ENCODE data around the gene SPDYC.

The SPDYC gene

GRCh38 chr11:65170058-65170534 lies at the start of gene SPDYC:
Gene SPDYC, plus strand, starts transcription at chr11:65170233. Its CDS starts 1,125 bp downstream, at chr11:65171358.
- no peak for DNase-seq (ENCODE audit: low read depth in 2 of 2)

GRCh38 chr11:65120831-65121230 lies 49.2 kb upstream of the SPDYC start:
- no peak for DNase-seq (ENCODE audit: low read depth in 2 of 2)

- no peak for DNase-seq (ENCODE audit: low read depth in 2 of 2)
These were observed 48.6 kb upstream of the SPDYC start for GRCh38 chr11:65121447-65121864.

GRCh38 chr11:65121865-65122696 lies 48.0 kb upstream of the SPDYC start, which contains the start of the genes FAU and MRPL49:
Gene FAU, minus strand, starts transcription at chr11:65122134. Its CDS starts 321 bp downstream, at chr11:65121813.
Gene MRPL49, plus strand, starts transcription at chr11:65122321. Its CDS starts 26 bp downstream, at chr11:65122347.
- peak; percentile 97 to 99 for DNase-seq (ENCODE audit: low read depth in 2 of 2)

DNA sequence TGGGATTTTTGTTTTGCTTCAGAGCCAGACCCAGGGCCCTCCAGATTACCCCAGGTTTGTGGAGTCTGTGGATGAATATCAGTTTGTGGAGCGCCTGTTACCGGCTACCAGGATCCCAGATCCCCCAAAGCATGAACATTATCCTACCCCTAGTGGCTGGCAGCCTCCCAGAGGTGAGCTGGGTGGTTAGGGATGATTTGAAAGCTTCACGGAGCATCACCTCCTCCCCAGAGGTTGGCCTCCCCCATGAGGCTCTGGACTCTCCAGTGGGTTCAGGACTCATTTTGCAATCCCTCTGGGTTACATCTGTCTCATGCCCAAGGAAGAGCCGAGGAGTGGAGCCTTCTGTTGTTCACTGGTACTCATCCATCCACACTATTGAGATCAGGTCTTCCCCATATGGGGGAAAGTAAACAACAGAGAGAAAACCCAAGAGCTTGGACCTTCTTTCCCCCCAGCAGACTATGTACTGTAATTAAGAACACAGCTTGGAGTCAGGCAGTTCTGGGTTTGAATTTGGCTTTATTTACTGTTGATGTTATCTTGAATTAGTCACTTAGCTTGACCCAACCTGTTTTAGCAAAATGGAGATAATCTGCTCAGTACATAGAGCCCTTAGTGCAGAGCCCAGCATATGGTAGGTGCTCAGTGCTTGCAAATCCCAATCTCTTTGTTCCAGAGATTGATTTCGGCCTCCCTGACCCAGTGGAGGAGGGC lies 45.4 kb upstream of the SPDYC start:
- DNase-seq (ENCODE audit: low read depth in 2 of 2), result no peak

DNA sequence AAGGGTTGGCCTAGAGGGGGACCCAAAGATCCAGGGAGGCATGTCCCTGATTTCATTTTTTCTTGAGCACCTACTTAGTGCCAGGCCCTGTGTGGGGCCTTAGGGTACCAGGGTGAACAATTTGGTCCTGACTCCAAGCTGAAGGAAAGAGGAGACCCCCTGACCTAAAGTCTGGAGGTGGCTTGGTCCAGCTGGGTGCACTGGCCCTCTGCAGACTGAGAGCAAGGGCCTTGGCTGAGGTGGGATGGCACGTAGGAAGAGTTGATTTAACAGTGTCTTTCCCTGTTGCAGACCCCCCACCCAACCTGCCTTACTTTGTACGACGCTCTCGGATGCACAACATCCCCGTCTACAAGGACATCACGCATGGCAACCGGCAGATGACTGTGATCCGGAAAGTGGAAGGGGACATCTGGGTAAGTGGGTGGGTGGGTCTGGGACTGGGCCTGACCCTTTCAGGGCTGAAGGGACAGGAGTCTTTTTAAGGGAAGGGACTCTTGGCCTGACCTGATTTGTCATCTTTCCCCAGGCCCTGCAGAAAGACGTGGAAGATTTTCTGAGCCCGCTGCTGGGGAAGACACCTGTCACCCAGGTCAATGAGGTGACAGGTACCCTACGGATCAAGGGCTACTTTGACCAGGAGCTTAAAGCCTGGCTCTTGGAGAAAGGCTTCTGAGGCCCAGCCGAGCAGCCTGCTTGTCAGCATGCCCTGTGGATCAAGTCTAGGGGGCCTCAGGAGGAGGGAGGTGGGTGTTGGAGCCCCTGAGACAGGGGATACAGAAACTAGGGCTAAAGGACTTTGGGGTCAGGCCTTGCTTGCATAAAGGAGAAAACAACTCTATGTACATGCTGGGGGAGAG lies 44.6 kb upstream of the SPDYC start:
- DNase-seq (ENCODE audit: low read depth in 2 of 2), result no peak

DNA sequence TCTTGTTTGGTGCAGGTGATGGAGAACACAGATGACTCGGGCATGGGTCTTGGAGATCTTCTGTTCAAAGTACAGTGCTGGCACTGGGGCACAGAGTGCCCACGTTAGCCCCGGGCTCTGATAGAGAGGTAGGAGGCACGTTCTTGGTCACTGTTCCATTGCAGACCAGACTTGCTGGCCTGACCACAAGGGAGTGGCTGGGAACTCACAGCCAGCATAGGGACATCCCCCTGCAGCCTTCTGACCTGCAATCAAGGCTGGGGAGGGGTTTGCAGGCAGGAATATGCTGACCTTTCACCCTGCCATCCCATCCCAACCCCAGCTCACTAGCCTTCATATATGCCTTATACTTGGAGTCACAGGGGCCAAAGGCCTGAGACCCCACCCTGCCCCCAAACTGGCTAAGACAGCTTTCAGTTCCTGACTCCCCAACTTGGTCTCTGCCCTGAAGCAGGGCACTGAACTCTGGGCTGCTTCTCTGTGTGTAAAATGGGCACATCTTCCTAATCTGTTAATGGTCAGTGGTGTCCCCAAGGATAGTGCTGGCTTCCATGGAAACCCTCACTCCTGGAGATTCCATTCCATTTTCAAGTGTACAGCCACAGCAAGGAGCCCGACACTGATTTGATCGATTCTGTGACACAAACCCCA lies 43.3 kb upstream of the SPDYC start:
- no peak for DNase-seq (ENCODE audit: low read depth in 2 of 2)

GRCh38 chr11:65127473-65128181 lies 42.4 kb upstream of the SPDYC start:
- DNase-seq (ENCODE audit: low read depth in 2 of 2), result no peak

DNA sequence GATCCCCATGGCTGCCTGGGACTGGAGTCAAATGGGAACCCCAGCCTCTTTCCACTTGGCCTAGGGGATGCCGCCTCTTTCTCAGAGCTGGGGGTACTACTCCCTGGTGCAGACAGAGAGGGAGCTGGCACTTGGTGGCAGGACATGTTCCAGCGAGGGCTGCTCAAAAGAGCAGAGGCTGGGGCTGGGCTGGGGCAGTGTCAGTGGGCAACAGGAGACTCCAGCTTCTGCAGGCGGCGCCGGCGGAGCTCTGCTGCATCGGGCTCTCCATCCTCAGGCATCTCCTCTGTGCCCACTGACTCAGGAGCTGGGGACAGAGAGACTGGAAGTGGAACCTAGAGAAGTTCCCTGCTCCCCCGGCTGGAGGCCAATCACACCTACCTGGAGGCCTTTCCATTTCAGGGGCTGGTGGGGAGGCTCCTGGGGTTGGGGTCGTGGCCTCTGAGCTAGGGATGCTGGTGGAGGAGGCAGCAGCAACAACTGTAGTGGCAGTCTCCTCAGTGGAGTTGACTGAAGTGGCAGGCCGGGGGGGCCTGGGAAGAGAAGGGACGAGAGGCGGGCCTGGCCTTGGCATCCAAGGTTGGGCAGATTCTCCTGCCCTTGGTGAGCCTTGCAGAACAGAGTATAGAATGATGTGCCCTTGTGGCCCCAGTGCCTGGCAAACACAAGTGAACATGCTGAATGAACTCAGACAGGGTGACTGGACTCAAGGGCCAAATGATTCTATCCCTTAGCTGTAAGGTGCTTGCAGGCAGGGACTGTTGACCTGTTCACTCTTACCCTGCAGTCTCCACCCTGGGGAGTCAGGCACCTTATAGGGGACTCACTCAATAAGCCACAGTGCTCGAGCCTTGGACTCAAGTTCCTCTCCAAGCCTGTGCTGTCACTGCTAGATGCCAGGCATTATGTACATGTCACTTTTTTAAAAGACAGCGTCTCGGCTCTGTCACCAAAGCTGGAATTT lies 41.6 kb upstream of the SPDYC start:
- no peak for DNase-seq (ENCODE audit: low read depth in 2 of 2)

DNA sequence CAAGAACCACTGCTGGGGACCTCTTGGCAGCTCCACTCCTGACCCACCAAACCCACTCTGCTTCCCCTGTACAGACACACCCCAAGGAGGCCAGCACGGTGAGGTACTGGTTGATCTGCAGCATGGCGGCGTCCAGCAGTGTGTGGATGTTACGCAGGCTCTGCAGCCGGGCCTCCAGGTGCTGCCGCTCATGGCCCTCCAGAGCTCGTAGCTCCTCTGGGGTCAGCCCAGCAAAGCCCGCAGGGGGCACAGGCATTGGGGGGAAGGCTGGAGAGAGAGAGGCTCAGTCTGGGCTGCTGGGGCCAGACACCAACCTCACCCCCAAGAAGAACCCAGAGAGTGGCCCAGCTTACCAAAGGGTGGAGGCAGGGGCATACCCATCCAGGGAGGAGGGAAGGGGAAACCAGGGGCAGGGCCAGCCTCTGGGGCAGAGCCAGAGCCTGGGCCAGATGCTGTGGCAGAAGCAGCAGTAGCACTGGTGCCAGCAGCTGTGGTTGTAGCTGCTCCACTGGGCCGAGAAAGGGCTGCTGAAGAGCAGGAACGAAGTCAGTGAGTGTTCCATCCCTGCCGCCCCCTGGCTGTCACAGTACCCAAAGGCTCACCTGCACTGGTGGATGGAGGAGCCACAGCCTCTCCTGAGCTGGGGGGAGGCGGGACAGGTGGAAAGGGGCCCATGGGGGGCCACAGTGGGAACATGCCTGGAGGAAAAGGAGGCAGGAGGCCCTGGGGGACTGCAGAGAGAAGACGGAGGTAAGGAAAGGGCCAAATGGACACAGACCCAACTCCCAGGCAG lies 40.2 kb upstream of the SPDYC start:
- DNase-seq (ENCODE audit: low read depth in 2 of 2), result no peak

- DNase-seq (ENCODE audit: low read depth in 2 of 2), result no peak
These were observed 39.2 kb upstream of the SPDYC start for GRCh38 chr11:65130631-65131416.

DNA sequence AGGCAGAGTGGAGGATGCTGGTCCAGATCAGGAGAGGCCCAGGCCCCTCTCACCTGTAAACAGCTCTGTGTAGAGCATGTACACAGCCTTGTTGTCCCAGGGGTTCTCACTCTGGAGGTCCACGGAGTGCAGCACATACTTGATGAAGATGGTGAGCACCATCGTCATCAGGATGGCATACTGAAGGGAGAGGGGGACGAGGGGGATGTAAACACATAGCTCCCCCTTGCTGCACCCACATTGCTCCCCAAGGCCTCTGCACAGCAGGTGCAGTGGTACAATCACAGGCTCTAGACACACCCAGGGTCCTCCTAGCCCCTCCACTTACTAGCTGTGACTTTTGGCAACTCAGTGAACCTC lies 38.6 kb upstream of the SPDYC start:
- DNase-seq (ENCODE audit: low read depth in 2 of 2), result no peak

DNA sequence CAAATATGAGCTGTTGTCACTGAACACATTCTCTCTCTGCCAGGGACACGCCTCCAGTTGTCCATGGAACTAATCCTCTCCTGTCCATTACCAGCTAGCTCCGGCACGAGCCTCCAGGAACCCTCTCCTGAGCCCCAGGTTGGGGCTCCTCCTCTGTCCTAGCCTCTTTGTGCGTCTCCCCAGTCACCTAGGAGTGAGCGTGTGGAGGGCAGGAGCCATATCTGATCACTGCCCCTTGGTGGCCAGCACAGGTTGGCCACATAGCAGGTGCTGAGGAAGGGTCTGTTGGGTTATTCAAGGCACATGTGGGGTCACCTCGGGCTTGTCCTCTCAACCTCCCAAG lies 38.2 kb upstream of the SPDYC start:
- no peak for DNase-seq (ENCODE audit: low read depth in 2 of 2)

DNA sequence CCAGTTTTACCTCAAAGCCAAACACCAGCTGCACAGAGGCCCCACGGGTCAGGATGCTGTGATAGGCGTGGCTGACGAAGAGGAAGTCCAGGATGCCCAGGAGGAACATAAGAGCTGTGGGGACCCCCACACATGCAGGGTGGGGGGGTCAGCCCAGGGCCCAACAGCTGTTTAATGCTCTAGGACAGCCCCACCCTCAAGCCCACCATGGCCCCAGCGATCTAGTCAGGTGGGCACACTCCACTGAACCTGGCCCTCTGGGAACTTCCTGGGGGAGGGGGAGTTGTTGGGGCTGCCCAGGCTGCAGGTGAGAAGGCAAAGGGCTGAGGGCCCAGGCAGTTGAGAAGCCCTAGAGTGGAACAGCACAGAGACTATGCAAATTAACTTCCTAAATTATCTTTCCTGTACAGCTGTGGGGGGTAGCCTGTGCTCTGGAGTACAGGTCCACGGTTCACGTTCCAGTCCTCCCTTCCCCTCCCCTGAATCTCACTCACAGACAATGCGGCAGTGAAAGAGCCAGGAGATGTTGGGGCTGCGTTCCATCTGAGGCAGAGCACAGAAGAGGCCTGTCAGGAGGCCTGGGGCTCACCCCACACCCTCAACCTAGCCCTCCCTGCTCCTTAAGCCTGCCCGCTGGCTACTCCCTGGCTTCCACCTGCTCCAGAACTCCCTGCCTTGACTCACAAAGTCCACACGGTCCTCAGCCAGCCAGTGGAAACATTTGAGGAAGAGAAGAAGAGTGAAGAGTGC lies 37.6 kb upstream of the SPDYC start:
- DNase-seq (ENCODE audit: low read depth in 2 of 2), result no peak

DNA sequence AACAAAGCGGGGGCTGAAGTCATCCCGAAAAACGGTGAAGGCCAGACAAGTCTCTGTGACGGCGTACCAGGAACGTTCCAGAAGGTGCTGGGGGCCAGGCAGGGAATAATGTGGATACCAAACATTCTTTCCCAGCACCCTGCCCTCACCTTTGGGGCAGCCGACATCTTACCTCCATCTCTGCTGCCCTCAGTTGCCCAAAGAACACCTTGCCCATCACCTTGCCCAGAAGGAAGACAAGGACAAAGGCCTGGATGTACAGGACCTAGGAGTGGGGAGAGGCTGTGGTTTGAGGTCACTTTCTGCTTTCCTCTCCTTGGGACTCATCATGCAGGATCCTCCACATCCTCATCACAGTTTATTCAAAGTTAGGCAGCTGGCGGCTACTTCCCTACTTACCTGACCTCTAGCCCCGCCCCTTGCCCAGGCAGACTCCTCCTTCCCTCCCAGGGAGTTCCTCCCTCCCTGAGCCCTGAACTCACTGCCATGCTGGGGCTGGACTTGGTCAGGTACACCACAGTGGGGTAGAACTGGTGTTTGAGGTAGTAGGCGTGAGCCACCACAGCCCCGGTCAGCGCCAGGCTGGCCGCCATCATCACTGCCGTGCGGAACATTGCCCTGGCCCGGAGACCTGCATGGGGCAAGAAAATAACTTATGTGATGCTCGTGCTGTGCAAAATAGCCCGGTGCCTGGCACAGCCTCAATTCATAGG lies 36.9 kb upstream of the SPDYC start:
- DNase-seq (ENCODE audit: low read depth in 2 of 2), result peak in 1 of 2 donors; percentile 27

- DNase-seq (ENCODE audit: low read depth in 2 of 2), result no peak
These were observed 36.3 kb upstream of the SPDYC start for GRCh38 chr11:65133724-65134123.

Measured in stimulated activated CD8-positive, alpha-beta memory T cell treated with anti-CD3 and anti-CD28 coated beads, Interleukin-7, amount 100 ng/mL, for 4 hours (primary cell).